ENCODE results near the gene HOPX.

- TF ChIP-seq ZNF416 (tag by site-specific recombination; IDR thresholded peaks at IDR 0.05): no peak
- TF ChIP-seq ZBTB48 (tag by site-specific recombination; IDR thresholded peaks at IDR 0.05): no peak
- no peak for TF ChIP-seq ZNF132 (tag by site-specific recombination; IDR thresholded peaks at IDR 0.05; ENCODE audit: borderline replicate concordance)
- TF ChIP-seq ZNF792 (tag by site-specific recombination; IDR thresholded peaks at IDR 0.05): no peak
- TF ChIP-seq ZNF558 (tag by site-specific recombination; IDR thresholded peaks at IDR 0.05): no peak
- no peak for TF ChIP-seq ZNF549 (tag by site-specific recombination; IDR thresholded peaks at IDR 0.05)
- TF ChIP-seq CTCF (tag by site-specific recombination; IDR thresholded peaks at IDR 0.05): no peak
Measured at GRCh38 chr4:56708146-56708545, 27.1 kb upstream of the HOPX start.
